ENCODE measurements around the gene TRIM46. TPM values are rescaled to one million over a fixed set of nuclear protein-coding genes. Genes with fewer than 3 reads are reported as not detected.
A peak's percentile ranks its signal among the peaks of the same experiment; 100 is the strongest.

The TRIM46 gene
- total and polyA plus RNA-seq, 2 of the 13 experiments (the other 11 are each of a cell fraction or from before 2014, with no cell fraction given), result 0.04 to 0.09 TPM

DNA sequence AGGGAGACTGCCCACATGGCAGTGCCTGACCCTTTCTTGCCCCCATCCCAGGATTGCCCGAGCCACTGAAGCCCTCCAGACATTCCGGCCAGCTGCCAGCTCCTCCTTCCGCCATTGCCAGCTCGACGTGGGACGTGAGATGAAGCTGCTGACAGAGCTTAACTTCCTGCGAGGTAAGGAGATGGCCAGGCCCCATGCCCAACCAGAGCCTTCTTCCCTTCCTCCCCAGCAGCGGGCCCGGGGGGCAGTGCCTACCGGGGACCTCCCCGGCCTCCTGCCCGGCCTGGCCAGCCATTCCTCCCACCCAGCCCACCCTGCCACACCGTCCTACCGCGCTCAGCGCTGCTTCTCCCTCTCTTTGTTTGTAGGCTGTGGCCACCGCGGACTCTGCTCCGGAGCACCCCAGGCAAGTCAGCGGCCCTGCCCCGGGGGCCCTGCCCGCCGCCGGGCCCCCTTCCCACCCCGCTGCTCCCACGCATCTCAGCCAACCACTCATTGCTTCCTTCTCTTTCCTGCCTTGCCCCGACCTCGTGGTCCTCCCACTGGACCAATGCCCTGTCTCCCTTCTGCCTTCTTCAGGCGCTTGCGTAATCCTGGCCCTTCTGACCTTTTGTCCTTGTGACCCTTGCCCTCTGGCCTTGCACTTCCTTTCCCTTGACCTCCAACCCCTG is 4.9 kb downstream of the TRIM46 start (continued):
- TF ChIP-seq, protein P1, sequence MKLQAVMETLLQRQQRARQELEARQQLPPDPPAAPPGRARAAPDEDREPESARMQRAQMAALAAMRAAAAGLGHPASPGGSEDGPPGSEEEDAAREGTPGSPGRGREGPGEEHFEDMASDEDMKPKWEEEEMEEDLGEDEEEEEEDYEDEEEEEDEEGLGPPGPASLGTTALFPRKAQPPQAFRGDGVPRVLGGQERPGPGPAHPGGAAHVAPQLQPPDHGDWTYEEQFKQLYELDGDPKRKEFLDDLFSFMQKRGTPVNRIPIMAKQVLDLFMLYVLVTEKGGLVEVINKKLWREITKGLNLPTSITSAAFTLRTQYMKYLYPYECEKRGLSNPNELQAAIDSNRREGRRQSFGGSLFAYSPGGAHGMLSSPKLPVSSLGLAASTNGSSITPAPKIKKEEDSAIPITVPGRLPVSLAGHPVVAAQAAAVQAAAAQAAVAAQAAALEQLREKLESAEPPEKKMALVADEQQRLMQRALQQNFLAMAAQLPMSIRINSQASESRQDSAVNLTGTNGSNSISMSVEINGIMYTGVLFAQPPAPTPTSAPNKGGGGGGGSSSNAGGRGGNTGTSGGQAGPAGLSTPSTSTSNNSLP (IDR thresholded peaks at IDR 0.05; ENCODE audit: low read depth, low read length), result no peak
- TF ChIP-seq PHF8 (CRISPR knock-in tag; IDR thresholded peaks at IDR 0.05) (peak; percentile 53; the same call in 1 of the 2 replicates), FOXP1 (IDR thresholded peaks at IDR 0.05) (no peak), FOXP1 (CRISPR knock-in tag; IDR thresholded peaks at IDR 0.05) (0 out of 2 replicates have a peak, but pooled peaks have one; percentile 27), ZNF121 (CRISPR knock-in tag; IDR thresholded peaks at IDR 0.05) (no peak), NCOA2 (CRISPR knock-in tag; IDR thresholded peaks at IDR 0.05) (peak; percentile 17; the same call in 1 of the 2 replicates), ZNF124 (CRISPR knock-in tag; IDR thresholded peaks at IDR 0.05) (no peak), GATAD2A (CRISPR knock-in tag; IDR thresholded peaks at IDR 0.05) (peak; percentile 44; the same call in 1 of the 2 replicates), ZFY (CRISPR knock-in tag; IDR thresholded peaks at IDR 0.05) (peak; percentile 27; the same call in 1 of the 2 replicates), GFI1 (CRISPR knock-in tag; IDR thresholded peaks at IDR 0.05; ENCODE audit: borderline replicate concordance) (0 out of 2 replicates have a peak, but pooled peaks have one; percentile 21), WIZ (CRISPR knock-in tag; IDR thresholded peaks at IDR 0.05) (0 out of 2 replicates have a peak, but pooled peaks have one; percentile 59), ZBTB21 (CRISPR knock-in tag; IDR thresholded peaks at IDR 0.05) (no peak), THYN1 (CRISPR knock-in tag; IDR thresholded peaks at IDR 0.05; ENCODE audit: borderline replicate concordance, low read depth) (no peak), ZNF138 (CRISPR knock-in tag; IDR thresholded peaks at IDR 0.05; ENCODE audit: low read depth) (no peak), HNF1B (CRISPR knock-in tag; IDR thresholded peaks at IDR 0.05) (0 out of 2 replicates have a peak, but pooled peaks have one; percentile 5), ZNF451 (CRISPR knock-in tag; IDR thresholded peaks at IDR 0.05) (no peak), MBD4 (IDR thresholded peaks at IDR 0.05; ENCODE audit: borderline replicate concordance, low read length) (no peak), ZNF562 (CRISPR knock-in tag; IDR thresholded peaks at IDR 0.05; ENCODE audit: borderline replicate concordance) (no peak), RAD51 (IDR thresholded peaks at IDR 0.05; ENCODE audit: borderline replicate concordance) (no peak), SNRNP70 (IDR thresholded peaks at IDR 0.05; ENCODE audit: low read depth, low read length) (no peak), TEAD2 (CRISPR knock-in tag; IDR thresholded peaks at IDR 0.05) (no peak), ZFX (CRISPR knock-in tag; IDR thresholded peaks at IDR 0.05; ENCODE audit: low read depth) (peak; percentile 68)
- TF ChIP-seq, protein P2, sequence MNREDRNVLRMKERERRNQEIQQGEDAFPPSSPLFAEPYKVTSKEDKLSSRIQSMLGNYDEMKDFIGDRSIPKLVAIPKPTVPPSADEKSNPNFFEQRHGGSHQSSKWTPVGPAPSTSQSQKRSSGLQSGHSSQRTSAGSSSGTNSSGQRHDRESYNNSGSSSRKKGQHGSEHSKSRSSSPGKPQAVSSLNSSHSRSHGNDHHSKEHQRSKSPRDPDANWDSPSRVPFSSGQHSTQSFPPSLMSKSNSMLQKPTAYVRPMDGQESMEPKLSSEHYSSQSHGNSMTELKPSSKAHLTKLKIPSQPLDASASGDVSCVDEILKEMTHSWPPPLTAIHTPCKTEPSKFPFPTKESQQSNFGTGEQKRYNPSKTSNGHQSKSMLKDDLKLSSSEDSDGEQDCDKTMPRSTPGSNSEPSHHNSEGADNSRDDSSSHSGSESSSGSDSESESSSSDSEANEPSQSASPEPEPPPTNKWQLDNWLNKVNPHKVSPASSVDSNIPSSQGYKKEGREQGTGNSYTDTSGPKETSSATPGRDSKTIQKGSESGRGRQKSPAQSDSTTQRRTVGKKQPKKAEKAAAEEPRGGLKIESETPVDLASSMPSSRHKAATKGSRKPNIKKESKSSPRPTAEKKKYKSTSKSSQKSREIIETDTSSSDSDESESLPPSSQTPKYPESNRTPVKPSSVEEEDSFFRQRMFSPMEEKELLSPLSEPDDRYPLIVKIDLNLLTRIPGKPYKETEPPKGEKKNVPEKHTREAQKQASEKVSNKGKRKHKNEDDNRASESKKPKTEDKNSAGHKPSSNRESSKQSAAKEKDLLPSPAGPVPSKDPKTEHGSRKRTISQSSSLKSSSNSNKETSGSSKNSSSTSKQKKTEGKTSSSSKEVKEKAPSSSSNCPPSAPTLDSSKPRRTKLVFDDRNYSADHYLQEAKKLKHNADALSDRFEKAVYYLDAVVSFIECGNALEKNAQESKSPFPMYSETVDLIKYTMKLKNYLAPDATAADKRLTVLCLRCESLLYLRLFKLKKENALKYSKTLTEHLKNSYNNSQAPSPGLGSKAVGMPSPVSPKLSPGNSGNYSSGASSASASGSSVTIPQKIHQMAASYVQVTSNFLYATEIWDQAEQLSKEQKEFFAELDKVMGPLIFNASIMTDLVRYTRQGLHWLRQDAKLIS (CRISPR knock-in tag; IDR thresholded peaks at IDR 0.05), result no peak
